Left cardiac atrium (tissue), 4 donors: ENCODE measurements around the gene GLIPR1L2. TPM values are rescaled to one million over a fixed set of nuclear protein-coding genes. Genes with fewer than 3 reads are reported as not detected.
"Not testable (repeated sequence)": the region's sequence is repeated elsewhere in the genome, so short reads cannot be mapped to it uniquely, and the experiment has no call there.

Experiments used
- ATAC-seq, 2 donors: fragments of 200-7000 bp; cut with Tn5 transposase; one replicate each; pipeline ENCODE4 v1.9.1; 2020; ENCODE audit warnings: mild to moderate bottlenecking in 2 of 2, moderate library complexity in 2 of 2
- DNase-seq: peaks from one replicate; pipeline ENCODE4 v3.0.0-alpha.2; 2020
- intact Hi-C, 2 donors: fragments of 100-400 bp; cut with DNase I; formaldehyde crosslinking; loops; one replicate each; pipeline versions ENCODE4 v1.14.1 to v1.15.1; 2022 to 2023
- long read RNA-seq: library from polyadenylated mRNA; unstranded; transcript quantifications from one replicate; pipeline ENCODE4 v2.0.0, GENCODE V29; 2021
- total RNA-seq, 2 donors: library from RNA; stranded (reverse); fragmentation: NEBNext Ultra II Directional; extraction: Animal tissue kit (Norgen Biotek cat#: 25700); gene quantifications; one replicate each; pipeline ENCODE4 v1.2.1, GENCODE V29; 2021
- donor health status: DM: no; HTN: yes; CAD: no.
- donor health status: DM: no; HTN: yes; CAD: no; lungs with severe emphysema.
- donor health status: DM: yes; HTN: yes; CAD: no.
- donor health status: Dilated cardiomyopathy.

The GLIPR1L2 gene
- total RNA-seq, result 1 to 10 TPM in 1 of 2 donors, under 1 TPM in 1; 0.92 to 1.7 TPM
- long read RNA-seq, partial matches to known transcripts, result 1 of 3 reads
- long read RNA-seq, other reads (novel, unspliced or antisense), result 0 of 3 reads

DNA sequence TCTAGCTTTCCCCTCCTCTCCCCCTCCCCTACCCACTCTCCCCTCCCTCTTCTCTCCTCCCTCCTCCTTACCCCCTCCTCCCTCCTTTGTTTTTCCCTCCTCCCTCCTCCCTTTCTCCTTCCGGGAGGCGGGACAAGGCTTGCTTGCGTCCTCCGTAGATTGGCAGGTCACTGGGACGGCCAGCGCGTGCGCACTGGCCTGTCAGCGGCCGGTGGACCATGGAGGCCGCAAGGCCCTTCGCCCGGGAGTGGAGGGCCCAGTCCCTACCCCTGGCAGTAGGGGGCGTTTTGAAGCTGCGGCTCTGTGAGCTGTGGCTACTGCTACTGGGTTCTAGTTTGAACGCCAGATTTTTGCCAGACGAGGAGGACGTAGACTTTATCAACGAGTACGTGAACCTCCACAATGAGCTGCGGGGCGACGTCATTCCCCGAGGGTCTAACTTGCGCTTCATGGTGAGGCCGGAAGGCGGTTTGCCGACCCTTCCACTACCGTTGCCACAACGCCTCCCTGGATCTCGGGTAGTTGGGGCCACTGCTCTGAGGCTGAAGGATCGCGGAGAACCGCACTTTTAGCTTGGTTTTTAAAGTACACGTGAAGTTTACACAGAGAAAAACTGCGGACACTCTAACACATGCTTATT, at the start of gene GLIPR1L2:
GLIPR1L2 (plus strand) TSS at position 191 of the 640 bp plus-strand sequence; CDS start at position 219, 28 bp downstream.
- peak; percentile 95 for DNase-seq
- peak; percentile 100 for ATAC-seq
- intact Hi-C loops, result loop anchor here in 1 of 2 donors (5.0 to 10.0 kb wide), 2 partner anchors 59 to 94 kb away; partner anchors contain the start of genes CAPS2, GLIPR1 and GLIPR1L1

DNA sequence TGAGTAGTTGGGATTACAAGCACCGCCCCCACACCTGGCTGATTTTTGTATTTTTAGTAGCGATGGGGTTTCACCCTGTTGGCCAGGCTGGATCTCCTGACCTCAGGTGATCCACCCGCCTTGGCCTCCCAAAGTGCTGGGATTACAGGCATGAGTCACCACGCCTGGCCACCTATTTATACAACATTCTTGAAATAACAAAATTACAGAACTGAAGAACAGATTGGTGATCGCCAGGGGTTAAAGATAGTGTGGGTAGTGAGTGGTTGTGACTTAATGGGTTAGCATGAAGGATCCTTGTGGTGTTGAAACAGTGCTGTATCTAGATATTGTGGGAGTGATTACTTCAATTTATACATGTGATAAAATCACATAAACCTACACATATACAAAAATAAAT, 49.0 kb upstream of the GLIPR1L2 start:
- ATAC-seq (no peak), DNase-seq (no peak)
- intact Hi-C loops, result no loop called here

DNA sequence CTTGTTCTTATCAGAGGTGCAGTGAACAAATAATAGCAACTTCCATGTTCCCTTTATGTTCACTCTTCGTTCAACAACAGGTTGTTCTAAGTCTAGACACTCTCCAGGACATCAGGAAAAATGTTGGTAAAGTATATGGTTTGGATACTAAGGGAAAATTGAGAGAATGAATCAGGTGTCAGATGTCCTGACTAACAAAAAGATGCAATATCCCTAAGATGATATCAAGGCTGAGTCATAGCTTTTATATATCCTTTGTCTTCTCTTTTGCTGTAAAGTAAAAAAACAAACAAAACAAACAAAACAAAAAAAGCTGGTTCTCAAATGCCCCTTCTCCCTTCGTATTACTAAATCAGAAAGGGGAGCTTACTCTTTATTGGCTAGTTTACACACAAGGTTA, 45.4 kb upstream of the GLIPR1L2 start:
- intact Hi-C loops, result no loop called here
- ATAC-seq, result no peak
- DNase-seq, result no peak

DNA sequence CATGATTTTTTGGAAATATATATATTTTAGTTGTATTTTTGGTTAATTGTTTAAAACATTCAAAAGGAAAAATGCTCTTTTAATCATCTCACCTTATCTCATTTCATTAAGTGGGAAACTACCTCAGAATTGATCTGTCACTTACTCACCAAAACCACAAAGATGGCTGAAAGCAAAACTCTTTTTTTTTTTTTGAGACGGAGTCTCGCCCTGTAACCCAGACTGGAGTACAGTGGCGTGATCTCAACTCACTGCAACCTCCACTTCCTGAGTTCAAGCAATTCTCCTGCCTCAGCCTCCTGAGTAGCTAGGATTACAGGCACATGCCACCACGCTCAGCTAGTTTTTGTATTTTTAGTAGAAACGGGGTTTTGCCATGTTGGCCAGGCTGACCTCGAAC, 44.7 kb upstream of the GLIPR1L2 start:
- ATAC-seq, intact Hi-C loops, DNase-seq: not testable (repeated sequence)

DNA sequence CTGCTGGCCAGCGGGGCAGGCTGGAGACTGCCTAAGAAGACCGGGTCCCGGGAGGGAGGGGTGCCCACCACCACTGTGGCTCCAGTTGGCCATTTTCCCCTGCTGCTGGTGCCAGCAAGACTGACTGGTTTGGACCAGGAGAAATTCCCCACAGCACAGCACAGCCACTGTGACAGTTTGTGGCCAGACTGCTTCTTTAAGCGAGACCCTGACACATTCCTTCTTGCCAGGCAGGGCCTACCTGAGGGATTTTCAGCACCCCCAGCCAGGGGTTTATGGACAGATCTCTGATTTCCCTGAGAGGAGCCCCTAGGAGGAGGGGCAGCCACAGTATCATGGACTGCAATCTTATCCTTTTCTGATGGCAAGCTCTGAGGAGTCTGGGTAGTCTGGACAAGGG, 40.9 kb upstream of the GLIPR1L2 start:
- intact Hi-C loops, result no loop called here
- DNase-seq (peak; percentile 19), ATAC-seq (no peak)

DNA sequence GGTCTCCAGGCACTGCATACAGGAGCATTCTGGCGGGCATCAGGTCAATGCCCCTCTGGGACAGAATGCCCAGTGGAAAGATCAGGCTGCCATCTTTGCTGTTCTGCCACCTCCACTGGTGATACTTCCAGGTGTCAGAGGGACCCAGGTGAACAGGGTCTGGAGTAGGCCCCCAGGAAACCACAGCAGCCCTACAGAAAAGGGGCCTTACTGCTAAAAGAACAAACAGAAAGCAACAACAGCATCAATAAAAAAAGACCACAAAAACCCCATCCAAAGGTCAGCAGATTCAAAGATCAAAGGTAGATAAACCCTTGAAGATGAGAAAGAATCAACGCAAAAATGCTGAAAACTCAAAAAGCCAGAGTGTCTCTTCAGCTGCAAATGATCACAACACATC, 40.5 kb upstream of the GLIPR1L2 start:
- ATAC-seq (no peak), DNase-seq (no peak)
- intact Hi-C loops, result no loop called here

DNA sequence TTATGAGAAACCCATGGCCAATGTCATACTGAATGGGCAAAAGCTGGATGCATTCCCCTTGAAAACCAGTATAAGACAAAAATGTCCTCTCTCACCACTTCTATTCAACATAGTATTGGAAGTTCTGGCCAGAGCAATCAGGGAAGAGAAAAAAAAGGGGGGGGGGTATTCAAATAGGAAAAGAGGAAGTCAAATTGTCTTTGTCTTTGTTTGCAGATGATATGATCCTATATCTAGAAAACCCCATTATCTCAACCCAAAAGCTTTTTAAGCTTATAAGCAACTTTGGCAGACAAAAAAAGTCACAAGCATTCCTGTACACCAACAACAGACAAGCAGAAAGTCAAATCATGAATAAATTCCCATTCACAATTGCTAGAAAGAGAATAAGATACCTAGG, 36.9 kb upstream of the GLIPR1L2 start:
- DNase-seq (no peak), ATAC-seq (no peak)
- intact Hi-C loops, result no loop called here

DNA sequence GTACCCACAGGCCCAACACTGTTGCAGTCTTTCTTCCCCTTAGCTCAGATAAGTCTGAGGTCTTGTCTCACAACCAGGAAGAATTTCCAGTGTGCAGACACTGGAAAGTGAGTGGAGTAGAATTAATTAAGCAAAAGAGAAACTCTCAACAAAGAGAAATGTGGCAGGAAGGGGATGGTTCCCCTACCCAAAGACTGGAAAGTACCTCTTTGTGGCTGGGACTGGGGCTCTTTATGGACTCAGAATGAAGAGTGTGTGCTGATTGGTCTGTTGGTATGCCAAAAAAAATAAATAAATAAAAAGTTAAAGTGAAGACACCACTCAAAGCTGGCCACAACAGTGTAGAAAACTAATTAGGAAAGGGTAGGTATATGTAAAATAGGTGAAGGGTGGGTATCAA, 30.0 kb upstream of the GLIPR1L2 start:
- no peak for ATAC-seq
- no peak for DNase-seq
- intact Hi-C loops, result no loop called here

DNA sequence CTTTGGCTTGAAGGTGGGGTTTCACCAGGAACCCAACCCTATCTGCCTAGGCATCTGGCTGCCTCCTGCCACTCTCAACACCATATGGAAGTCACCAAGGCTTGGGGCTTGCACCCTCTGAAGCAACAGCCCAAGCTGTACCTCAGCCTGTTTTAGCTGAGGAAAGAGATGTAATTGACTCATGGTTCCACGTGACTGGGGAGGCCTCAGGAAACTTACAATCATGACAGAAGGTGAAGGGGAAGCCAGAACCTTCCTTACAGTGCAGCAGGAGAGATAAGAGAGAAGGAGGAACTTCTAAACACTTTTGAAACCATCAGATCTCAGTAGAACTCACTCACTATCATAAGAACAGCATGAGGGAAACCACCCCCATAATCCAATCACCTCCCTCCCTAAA, 29.5 kb upstream of the GLIPR1L2 start:
- intact Hi-C loops, result no loop called here
- DNase-seq, result no peak
- ATAC-seq, result no peak

DNA sequence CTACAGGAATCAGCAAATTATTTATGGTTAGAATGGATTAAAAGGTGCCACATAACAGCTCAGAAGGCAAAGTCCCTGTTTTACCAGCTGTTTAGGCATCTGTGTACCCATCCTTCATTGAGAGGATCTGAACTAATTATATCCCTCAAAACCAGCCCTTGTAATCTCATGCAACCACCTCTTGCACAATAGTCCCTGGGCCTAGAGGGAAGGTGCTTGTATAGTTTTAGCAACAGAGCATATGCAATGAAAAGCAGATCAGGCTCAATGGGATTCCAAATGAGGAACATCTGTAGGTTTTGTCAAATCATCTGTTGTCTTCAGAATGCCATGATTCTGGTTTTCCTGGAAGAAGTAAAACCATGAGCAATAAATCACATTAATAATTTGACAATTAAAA, 26.0 kb upstream of the GLIPR1L2 start:
- ATAC-seq (peak in 1 of 2 donors; percentile 25), DNase-seq (no peak)
- intact Hi-C loops, result no loop called here

DNA sequence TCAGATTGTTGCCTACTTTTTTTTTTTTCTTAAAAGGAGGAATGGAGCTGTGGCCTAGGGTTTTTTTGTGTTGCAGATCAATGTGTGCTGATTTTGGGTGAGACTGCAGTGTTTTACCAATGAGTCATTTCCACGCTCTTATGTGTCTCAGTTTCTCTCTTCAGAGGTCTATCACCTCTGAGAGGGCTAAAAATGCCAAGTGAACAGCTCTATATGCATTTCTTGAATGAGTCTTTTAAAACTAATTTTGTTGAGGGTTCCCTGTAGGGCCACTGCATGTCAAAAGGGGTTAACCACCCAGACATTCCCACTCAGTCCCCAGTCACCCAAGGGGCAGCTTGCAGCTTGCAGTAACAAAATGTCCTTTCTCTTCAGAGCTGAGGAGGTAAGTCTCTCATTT, 24.3 kb upstream of the GLIPR1L2 start:
- intact Hi-C loops, result no loop called here
- ATAC-seq, result no peak

DNA sequence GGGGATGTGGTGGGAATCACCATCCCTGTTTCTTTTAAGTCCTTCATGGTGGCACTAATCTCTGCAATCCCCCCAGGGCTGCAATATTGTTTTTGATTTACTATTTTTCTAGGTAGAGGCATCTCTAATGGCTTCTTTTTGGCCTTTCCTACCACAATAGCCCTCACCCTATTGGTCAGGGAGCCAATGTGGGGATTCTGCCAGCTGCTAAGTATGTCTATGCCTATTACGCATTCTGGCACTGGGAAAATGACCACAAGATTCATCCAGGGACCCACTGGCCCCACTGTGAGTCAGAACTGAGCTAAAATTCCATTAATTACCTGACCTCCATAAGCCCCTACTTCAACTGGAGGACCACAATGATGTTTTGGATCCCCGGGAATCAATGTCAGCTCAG, 15.9 kb upstream of the GLIPR1L2 start:
- ATAC-seq, result no peak

More for the DNA sequence above, 24.3 kb upstream of the GLIPR1L2 start:
- DNase-seq, result no peak

DNA sequence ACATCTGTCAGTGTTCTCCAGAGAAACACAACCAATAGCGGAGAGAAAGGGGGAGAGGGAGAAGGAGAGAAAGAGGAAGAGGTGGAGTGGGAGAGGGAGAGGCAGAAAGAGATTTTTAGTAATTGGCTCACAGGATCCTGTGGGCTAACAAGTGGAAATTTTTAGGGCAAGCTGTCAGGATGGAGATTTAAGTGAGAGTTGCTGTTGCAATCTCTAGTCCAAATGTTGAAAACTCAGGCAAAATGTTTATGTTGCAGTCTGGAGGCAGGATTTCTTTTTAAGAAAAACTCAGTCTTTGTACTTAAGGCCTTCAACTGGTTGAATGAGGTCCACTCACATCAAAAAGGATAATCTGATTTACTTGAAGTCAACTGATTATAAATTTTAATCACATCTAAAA, 12.5 kb upstream of the GLIPR1L2 start:
- ATAC-seq (no peak), DNase-seq (no peak)
- intact Hi-C loops, result no loop called here

More for the DNA sequence above, 15.9 kb upstream of the GLIPR1L2 start:
- intact Hi-C loops, result no loop called here
- DNase-seq, result no peak

DNA sequence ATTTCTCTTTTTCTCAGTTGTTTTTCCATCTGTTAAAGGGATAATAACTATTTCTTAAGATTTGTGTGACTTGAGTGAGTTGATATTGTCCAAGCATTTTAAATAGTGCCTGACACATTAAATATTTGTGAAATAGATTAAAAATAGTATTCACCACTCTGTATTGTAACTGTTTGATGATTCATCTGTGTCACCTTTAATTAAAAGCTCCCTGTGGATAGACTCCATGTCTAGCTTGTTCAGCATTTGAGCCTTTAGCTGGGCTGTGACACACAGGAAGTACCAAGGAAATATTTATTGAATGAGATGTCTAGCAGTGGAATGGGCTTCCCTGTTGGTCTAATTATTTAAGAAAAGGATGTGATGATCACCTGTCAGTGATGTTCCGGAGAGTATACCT, 1.8 kb upstream of the GLIPR1L2 start:
- ATAC-seq (no peak), DNase-seq (no peak)
- intact Hi-C loops, result no loop called here

DNA sequence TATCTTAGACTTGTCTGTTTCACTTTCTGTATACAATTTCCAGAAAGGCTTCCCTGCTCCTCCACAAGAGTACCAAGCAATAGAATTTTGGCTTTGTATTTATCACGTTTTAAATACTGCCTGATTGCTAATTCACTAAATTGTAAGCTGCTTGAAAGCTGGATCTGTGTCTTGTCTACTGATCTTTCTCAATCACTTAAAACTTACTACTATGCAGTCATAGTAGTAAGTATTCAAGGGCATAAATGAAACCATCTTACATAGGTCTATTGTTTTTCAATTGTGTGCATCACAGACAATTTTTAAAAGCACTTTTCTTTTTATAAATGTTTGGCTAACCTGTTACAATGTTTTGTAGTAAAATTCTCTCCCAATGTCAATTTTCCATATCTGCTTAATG, 1.2 kb upstream of the GLIPR1L2 start:
- no peak for DNase-seq
- no peak for ATAC-seq
- intact Hi-C loops, result loop anchor here in 1 of 2 donors (5.0 to 10.0 kb wide), 2 partner anchors 57 to 95 kb away; partner anchors contain the start of genes CAPS2, GLIPR1 and GLIPR1L1

DNA sequence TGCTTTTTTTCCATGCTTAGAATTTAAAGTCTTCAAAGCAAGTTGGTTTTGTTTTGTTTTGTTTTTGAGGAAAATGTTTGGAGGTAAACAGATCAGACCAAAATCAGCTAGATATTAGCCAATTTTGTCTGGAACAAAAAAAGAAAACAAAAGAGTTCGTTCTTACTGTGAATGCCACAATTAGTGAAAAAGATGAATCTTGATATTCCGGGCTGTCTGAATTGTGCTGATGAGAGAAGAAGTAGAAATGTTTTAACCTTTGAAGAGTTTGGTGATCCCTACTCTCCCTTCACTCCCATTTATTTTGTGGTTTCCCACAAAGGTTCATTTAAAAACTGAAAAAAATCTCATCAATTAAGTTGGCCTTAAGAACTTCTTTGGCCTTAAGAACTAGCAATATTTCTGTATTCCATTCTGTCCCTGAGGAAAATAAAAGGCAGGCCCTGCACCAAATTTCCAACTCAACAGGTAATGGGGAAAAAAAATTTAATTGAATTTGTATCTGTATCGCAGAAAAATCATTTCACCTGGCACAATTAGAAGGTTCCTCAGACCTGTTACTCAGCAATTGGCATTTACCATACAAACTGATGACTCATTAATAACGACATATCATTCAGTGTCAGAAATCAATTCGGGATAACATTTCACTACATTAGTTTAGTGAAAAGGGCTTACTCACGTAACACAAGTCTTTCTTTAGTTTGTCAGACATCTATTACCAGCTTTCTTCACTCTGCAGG, 562 bp upstream of the GLIPR1L2 start:
- DNase-seq, result no peak
- intact Hi-C loops, result loop anchor here in 1 of 2 donors (5.0 to 10.0 kb wide), 2 partner anchors 58 to 94 kb away; partner anchors contain the start of genes CAPS2, GLIPR1 and GLIPR1L1
- no peak for ATAC-seq

DNA sequence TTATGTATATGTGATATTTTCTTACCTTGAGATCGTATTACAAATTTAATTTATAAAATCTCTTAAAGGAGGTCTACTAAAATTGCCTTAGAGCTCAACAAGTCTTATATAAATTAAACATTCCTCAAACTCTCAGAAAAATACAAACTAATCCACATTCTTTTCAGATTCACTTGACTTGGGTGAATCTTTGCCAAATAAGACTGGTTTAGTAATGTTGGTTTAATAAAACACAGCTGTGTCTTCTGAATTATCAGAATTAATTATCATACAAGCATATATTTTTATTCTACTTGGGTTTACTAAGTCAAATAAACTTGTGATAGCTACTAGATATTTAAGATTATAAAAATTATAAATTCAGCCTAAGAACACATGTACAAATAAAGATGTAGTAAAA, 13.3 kb downstream of the GLIPR1L2 start:
- intact Hi-C loops, result no loop called here

DNA sequence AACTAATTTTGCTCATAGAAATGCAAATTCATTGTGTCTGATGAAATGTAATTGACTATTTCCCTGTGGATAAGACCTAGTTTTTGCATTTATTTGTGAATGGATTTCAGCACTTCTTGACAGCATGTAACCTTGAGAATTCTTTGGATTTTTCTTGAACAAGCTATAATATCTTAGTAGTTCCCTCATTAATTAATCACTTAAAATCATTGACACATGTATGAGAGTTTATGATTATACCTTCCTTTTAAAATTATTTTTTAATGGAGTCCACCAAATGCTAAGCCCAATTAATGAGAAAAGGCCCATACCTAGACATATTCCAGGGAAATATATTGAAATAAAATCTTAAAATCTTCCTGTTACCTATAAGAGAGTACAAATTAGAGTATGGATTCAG, 16.8 kb downstream of the GLIPR1L2 start:
- intact Hi-C loops, result no loop called here
- ATAC-seq, result no peak

More for the DNA sequence above, 13.3 kb downstream of the GLIPR1L2 start:
- no peak for DNase-seq
- ATAC-seq, result no peak

DNA sequence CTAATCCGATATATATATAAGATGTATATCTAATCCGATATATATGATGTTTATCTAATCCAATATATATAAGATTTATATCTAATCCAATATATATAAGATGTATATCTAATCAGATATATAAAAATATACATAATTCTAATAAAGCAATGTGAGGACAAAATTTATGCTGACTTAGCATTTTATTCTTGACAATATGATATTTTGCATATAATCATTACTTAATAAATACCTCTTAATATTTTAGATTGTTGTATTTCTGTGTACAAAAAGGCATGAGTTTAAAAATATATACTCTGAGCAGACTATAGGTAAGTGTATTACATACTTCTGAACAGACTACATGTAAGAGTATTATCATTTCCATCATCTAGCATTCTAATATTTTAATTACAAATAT, 18.9 kb downstream of the GLIPR1L2 start:
- intact Hi-C loops, result no loop called here
- no peak for DNase-seq
- ATAC-seq, result no peak

More for the DNA sequence above, 16.8 kb downstream of the GLIPR1L2 start:
- no peak for DNase-seq

DNA sequence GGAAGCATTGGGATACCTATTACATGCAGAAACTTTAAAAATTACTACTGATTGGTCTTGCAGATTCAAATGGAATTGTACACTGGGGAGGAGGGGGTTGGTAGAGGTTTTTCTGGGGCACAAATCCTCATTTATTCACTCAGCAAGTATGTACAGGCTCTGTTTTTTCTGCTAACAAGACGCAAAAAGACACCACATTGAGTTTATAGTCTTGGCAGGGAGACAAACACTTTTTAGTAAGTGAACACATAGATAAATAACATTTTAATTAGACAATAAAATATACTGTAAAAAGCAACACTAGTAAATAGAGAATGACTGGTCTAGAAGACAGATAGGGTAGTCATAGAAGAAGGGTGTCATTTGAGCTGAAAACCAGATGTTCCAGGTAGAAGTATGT, 23.8 kb downstream of the GLIPR1L2 start:
- intact Hi-C loops, result no loop called here
- ATAC-seq (no peak), DNase-seq (no peak)
